Panc1 (cell line): ENCODE results near the gene CPSF6.

Source experiments
- CTCF ChIP-seq: fragments of 450-650 bp; IDR thresholded peaks from 2 replicates; pipeline ENCODE4 v1.5.1; 2017; ENCODE audit warnings: mild to moderate bottlenecking
- POLR2AphosphoS5 ChIP-seq: IDR thresholded peaks from 2 replicates; pipeline ENCODE4 v1.6.1; 2012; ENCODE audit warnings: mild to moderate bottlenecking, low read depth, low read length, moderate library complexity

DNA sequence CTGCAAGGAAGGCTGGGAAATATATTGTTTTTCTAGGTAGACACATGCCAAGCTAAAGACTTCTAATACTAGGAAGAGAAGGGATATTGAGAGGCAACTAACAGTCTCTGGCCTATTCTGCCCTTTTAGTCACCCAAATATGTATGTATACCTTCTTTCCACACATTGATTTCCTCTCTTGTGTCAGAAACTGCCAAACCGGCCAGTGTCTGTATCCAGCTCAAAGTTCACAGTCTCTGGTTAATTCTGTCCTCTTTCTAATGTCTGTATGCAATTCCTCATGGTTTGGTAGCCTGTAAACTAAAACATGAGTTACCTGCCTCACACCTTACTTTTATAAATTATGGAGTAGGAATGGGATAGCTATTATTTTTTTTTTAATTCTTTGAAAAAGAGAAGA, 25.2 kb upstream of the CPSF6 start:
- TF ChIP-seq CTCF (no peak), POLR2AphosphoS5 (no peak)
